ENCODE data around the gene RBM4B. TPM values are rescaled to one million over a fixed set of nuclear protein-coding genes. Genes with fewer than 3 reads are reported as not detected.

The RBM4B gene
- total and polyA plus RNA-seq, 2 experiments from 2014 or later = 28.0 to 31.0 TPM

DNA sequence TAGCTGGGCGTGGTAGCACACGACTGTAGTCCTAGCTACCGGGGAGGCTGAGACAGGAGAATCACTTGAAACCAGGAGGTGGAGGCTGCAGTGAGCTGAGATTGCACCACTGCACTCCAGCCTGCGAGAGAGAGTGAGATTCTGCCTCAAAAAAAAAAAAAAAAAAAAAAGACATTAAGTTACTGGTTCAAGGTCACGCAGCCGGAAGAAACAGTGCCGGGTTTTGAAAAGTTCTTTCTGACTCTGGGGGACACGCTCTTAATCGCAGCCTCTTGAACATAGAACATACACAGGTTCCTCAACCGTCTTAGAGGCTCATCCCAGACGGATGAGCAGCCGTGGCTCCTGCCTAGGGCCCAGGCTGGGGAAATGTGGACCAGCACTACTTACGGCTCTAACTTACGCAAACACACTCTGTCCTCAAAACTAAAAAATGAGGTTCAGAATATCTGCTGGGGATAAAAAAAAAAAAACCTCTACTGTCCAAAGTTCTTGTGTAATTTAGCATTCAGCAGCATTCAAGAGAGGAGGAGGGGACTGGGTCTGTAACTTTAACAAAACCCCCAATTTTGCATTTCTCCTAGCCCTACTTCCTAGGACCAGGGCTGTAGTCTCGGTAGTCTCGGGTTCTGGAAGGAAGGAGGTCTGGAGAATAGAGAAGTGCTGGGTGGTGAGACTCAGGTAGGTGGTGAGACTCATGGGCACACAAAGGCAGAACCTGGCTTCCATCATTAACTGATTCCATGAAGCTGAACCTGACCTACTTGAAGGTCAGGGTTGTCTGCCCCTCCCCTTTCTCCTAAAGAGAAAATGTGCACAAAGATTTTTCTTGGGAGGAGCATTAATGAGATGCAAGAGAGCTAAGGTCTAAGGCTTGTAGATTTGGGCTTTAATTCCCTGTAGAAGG is 45.3 kb upstream of the RBM4B start:
- peaks cover 31% of the 10 kb centered on the region for H3K27me3 Mint-ChIP-seq (ENCODE audit: insufficient read depth, low read depth, poor library complexity)
- Histone ChIP-seq H3K27me3 (ENCODE audit: insufficient read depth) (peaks cover 20% of the 10 kb centered on the region), H3F3A (replicated peaks; ENCODE audit: low read depth) (peaks cover 24% of the 10 kb centered on the region; the same call in 1 of the 2 replicates), H2AFZ (no peak overlapping the region), H3K4me2 (no peak overlapping the region), H3K36me3 (ENCODE audit: insufficient read depth) (no peaks in the 10 kb centered on the region), H3K27ac (ENCODE audit: low read depth) (no peak overlapping the region), H3K9me2 (ENCODE audit: insufficient read depth) (no peaks in the 10 kb centered on the region), H3K4me3 (no peak overlapping the region), H3K79me2 (replicated peaks; ENCODE audit: insufficient read depth) (no peaks in the 10 kb centered on the region; the same call in none of the 2 replicates), H3K4me1 (ENCODE audit: insufficient read depth) (peaks cover 38% of the 10 kb centered on the region), H4K20me1 (replicated peaks; ENCODE audit: insufficient read depth) (peaks cover 12% of the 10 kb centered on the region)
- H3K4me3 Mint-ChIP-seq = no peak overlapping the region
- peaks cover 10% of the 10 kb centered on the region; the same call in 2 of the 3 replicates for H3K36me3 Mint-ChIP-seq (ENCODE audit: low read depth)
- TF ChIP-seq EZH2 (IDR thresholded peaks at IDR 0.05; ENCODE audit: low read depth, unreplicated experiment) (no peak), POLR2AphosphoS5 (IDR thresholded peaks at IDR 0.05; ENCODE audit: low read depth) (no peak), NANOG (IDR thresholded peaks at IDR 0.05; ENCODE audit: borderline replicate concordance) (no peak), JUNB (IDR thresholded peaks at IDR 0.05; ENCODE audit: unreplicated experiment) (no peak)
- DNase-seq (ENCODE audit: low spot score) = no peak
- H3K4me1 Mint-ChIP-seq = peaks cover 66% of the 10 kb centered on the region
- no peak for ATAC-seq
- H3K9me3 Mint-ChIP-seq = no peaks in the 10 kb centered on the region
- no peak overlapping the region for H3K27ac Mint-ChIP-seq

DNA sequence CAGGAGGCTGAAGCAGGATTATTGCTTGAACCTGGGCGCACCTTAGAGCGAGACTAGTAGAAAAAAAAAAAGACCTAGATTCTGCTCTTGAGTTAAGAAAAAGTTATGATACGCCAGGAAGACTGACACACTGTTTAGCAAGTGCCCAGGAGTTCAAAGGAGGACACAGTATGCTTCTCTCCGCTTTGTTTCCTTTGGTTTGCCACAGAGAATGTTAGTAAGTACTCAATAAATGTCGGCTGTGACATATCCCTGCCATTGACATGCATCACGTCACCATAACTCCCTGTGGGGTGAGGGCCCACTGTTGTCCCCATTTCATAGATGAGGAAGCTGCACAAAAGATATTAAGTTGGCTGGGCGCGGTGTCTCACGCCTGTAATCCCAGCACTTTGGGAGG is 44.3 kb upstream of the RBM4B start:
- DNase-seq (ENCODE audit: low spot score) (no peak), ATAC-seq (no peak)
- TF ChIP-seq NANOG (IDR thresholded peaks at IDR 0.05; ENCODE audit: borderline replicate concordance) = no peak
- TF ChIP-seq ZNF331 (CRISPR knock-in tag; IDR thresholded peaks at IDR 0.05; ENCODE audit: low read depth) = no peak
- TF ChIP-seq ETS1 (IDR thresholded peaks at IDR 0.05) = no peak
- no peak for TF ChIP-seq EZH2 (IDR thresholded peaks at IDR 0.05; ENCODE audit: low read depth, unreplicated experiment)
- TF ChIP-seq ZNF462 (CRISPR knock-in tag; IDR thresholded peaks at IDR 0.05) = no peak
- TF ChIP-seq EZH2phosphoT487 (IDR thresholded peaks at IDR 0.05; ENCODE audit: unreplicated experiment) = no peak
- Mint-ChIP-seq H3K4me3 (no peak overlapping the region), H3K36me3 (ENCODE audit: low read depth) (peaks cover 10% of the 10 kb centered on the region; the same call in 2 of the 3 replicates), H3K27ac (no peak overlapping the region), H3K27me3 (ENCODE audit: insufficient read depth, low read depth, poor library complexity) (peaks cover 28% of the 10 kb centered on the region), H3K9me3 (no peaks in the 10 kb centered on the region), H3K4me1 (peaks cover 73% of the 10 kb centered on the region)
- H3K36me3 ChIP-seq (ENCODE audit: insufficient read depth) = no peaks in the 10 kb centered on the region
- H4K20me1 ChIP-seq (replicated peaks; ENCODE audit: insufficient read depth) = peaks cover 12% of the 10 kb centered on the region
- H2AFZ ChIP-seq = no peak overlapping the region
- H3K4me1 ChIP-seq (ENCODE audit: insufficient read depth) = peaks cover 36% of the 10 kb centered on the region
- H3K27ac ChIP-seq (ENCODE audit: low read depth) = no peak overlapping the region
- H3K79me2 ChIP-seq (replicated peaks; ENCODE audit: insufficient read depth) = no peaks in the 10 kb centered on the region; the same call in none of the 2 replicates
- no peak overlapping the region for H3K4me3 ChIP-seq
- peaks cover 24% of the 10 kb centered on the region; the same call in 1 of the 2 replicates for H3F3A ChIP-seq (replicated peaks; ENCODE audit: low read depth)
- H3K4me2 ChIP-seq = no peak overlapping the region
- peaks cover 13% of the 10 kb centered on the region for H3K27me3 ChIP-seq (ENCODE audit: insufficient read depth)
- H3K9me2 ChIP-seq (ENCODE audit: insufficient read depth) = no peaks in the 10 kb centered on the region
